Trophoblast cell (in vitro differentiated cells and primary cell): ENCODE measurements around the gene LENEP.
"Not testable (repeated sequence)": the region's sequence is repeated elsewhere in the genome, so short reads cannot be mapped to it uniquely, and the experiment has no call there.

Experiments
- DNase-seq, 2 donors: peaks; one replicate each; pipeline ENCODE4 v3.0.0-alpha.2; 2016
- H2AFZ ChIP-seq: 2 replicates; pipeline ENCODE4 v1.6.1; 2013; ENCODE audit warnings: low read length, moderate library complexity, mild to moderate bottlenecking; ENCODE audit not compliant: insufficient read depth, poor library complexity
- H2AK5ac ChIP-seq: 2 replicates; pipeline ENCODE4 v1.6.1; 2013; ENCODE audit warnings: mild to moderate bottlenecking, low read length
- H2BK120ac ChIP-seq: 2 replicates; pipeline ENCODE4 v1.6.1; 2013; ENCODE audit warnings: low read length, mild to moderate bottlenecking, moderate library complexity; ENCODE audit not compliant: insufficient read depth, poor library complexity
- H2BK12ac ChIP-seq: 2 replicates; pipeline ENCODE4 v1.6.1; 2013; ENCODE audit warnings: mild to moderate bottlenecking, low read length, moderate library complexity
- H2BK5ac ChIP-seq: 2 replicates; pipeline ENCODE4 v1.6.1; 2013; ENCODE audit warnings: low read length, low read depth, moderate library complexity, mild to moderate bottlenecking; ENCODE audit not compliant: poor library complexity
- H3K14ac ChIP-seq: 2 replicates; pipeline ENCODE4 v1.6.1; 2013; ENCODE audit warnings: mild to moderate bottlenecking, low read length
- H3K18ac ChIP-seq: 2 replicates; pipeline ENCODE4 v1.6.1; 2013; ENCODE audit warnings: mild to moderate bottlenecking, low read length
- H3K23ac ChIP-seq: 2 replicates; pipeline ENCODE4 v1.6.1; 2013; ENCODE audit warnings: low read length
- H3K27ac ChIP-seq: 2 replicates; pipeline ENCODE4 v1.5.1; 2013; ENCODE audit warnings: low read depth, mild to moderate bottlenecking, inconsistent platforms, low read length, moderate library complexity
- H3K27me3 ChIP-seq: 2 replicates; pipeline ENCODE4 v1.6.1; 2013; ENCODE audit warnings: inconsistent platforms, mild to moderate bottlenecking, low read length, moderate library complexity; ENCODE audit not compliant: insufficient read depth
- H3K36me3 ChIP-seq, 2 experiments: 1 replicate in 1 of 2; 2 replicates in 1 of 2; pipeline ENCODE4 v1.6.1; 2013; ENCODE audit warnings: low read length in 2 of 2, mild to moderate bottlenecking in 2 of 2, moderate library complexity in 1 of 2; ENCODE audit not compliant: insufficient read depth in 2 of 2, control insufficient read depth in 1 of 2
- H3K4ac ChIP-seq: 2 replicates; pipeline ENCODE4 v1.6.1; 2013; ENCODE audit warnings: low read depth, mild to moderate bottlenecking, low read length, moderate library complexity
- H3K4me1 ChIP-seq, 2 experiments: 1 replicate in 1 of 2; 2 replicates in 1 of 2; pipeline ENCODE4 v1.6.1; 2013; ENCODE audit warnings: low read length in 2 of 2, mild to moderate bottlenecking in 2 of 2, moderate library complexity in 1 of 2; ENCODE audit not compliant: insufficient read depth in 2 of 2, control insufficient read depth in 1 of 2
- H3K4me2 ChIP-seq: 2 replicates; pipeline ENCODE4 v1.6.1; 2013; ENCODE audit warnings: inconsistent platforms, mild to moderate bottlenecking, low read length, moderate library complexity
- H3K4me3 ChIP-seq: 2 replicates; pipeline ENCODE4 v1.5.1; 2013; ENCODE audit warnings: mild to moderate bottlenecking, low read depth, low read length, inconsistent platforms
- H3K79me1 ChIP-seq: one replicate; pipeline ENCODE4 v1.6.1; 2013; ENCODE audit warnings: low read length
- H3K79me2 ChIP-seq: 2 replicates; pipeline ENCODE4 v1.6.1; 2013; ENCODE audit warnings: low read length, mild to moderate bottlenecking; ENCODE audit not compliant: control insufficient read depth, insufficient read depth, poor library complexity
- H3K9ac ChIP-seq: 2 replicates; pipeline ENCODE4 v1.6.1; 2013; ENCODE audit warnings: mild to moderate bottlenecking, low read length
- H3K9me3 ChIP-seq: 2 replicates; pipeline ENCODE4 v1.6.1; 2013; ENCODE audit warnings: low read depth, mild to moderate bottlenecking, control low read depth, inconsistent platforms, low read length; ENCODE audit not compliant: insufficient read depth
- H4K12ac ChIP-seq: 2 replicates; pipeline ENCODE4 v1.6.1; 2013; ENCODE audit warnings: low read depth, mild to moderate bottlenecking, low read length, moderate library complexity
- H4K8ac ChIP-seq: 2 replicates; pipeline ENCODE4 v1.6.1; 2013; ENCODE audit warnings: low read depth, mild to moderate bottlenecking, low read length, moderate library complexity
- H4K91ac ChIP-seq: one replicate; pipeline ENCODE4 v1.6.1; 2013; ENCODE audit warnings: low read depth, mild to moderate bottlenecking, low read length, moderate library complexity
- WGBS: extraction: QIAGEN DNeasy Blood & Tissue Kit; methylation state at CpG from one replicate; pipeline ENCODE4 v1.1.7; 2013; ENCODE audit warnings: missing lambda C conversion rate; ENCODE audit not compliant: insufficient read length, insufficient coverage; ENCODE audit errors: extremely low coverage; 5-methylcytosine and 5-hydroxymethylcytosine counted together

Gene LENEP

GRCh38 chr1:154983776-154984466, 9.5 kb upstream of the LENEP start:
- Histone ChIP-seq H3K27me3 (no peaks in the 10 kb centered on the region), H4K8ac (peak overlapping the region; percentile 63), H3K23ac (no peak overlapping the region), H3K9me3 (peaks cover 2% of the 10 kb centered on the region), H3K27ac (no peak overlapping the region), H3K36me3 (peaks cover 20 to 22% of the 10 kb centered on the region in 2 experiments), H3K79me2 (peaks cover 7% of the 10 kb centered on the region), H3K4me1 (peaks cover 3 to 6% of the 10 kb centered on the region in 2 experiments), H3K4ac (peak overlapping the region; percentile 1), H3K9ac (peak overlapping the region; percentile 99), H2BK120ac (peak overlapping the region; percentile 3), H2AK5ac (peak overlapping the region; percentile 8), H2AFZ (peak overlapping the region; percentile 10), H4K91ac (peak overlapping the region; percentile 53), H3K18ac (no peak overlapping the region), H3K4me3 (peak overlapping the region; percentile 79), H2BK12ac (no peak overlapping the region), H4K12ac (peak overlapping the region; percentile 68), H3K14ac (peak overlapping the region; percentile 36), H3K4me2 (peak overlapping the region; percentile 86), H3K79me1 (peaks cover 6% of the 10 kb centered on the region), H2BK5ac (no peak overlapping the region)
- WGBS: no CpG with 5 or more reads among the region's 17 CpGs
- no peak for DNase-seq

GRCh38 chr1:154986736-154987135, 6.7 kb upstream of the LENEP start:
- H2BK12ac ChIP-seq, H3K14ac ChIP-seq, H4K12ac ChIP-seq, H2AFZ ChIP-seq, H3K18ac ChIP-seq, H2BK5ac ChIP-seq, H3K4me3 ChIP-seq, H4K8ac ChIP-seq, H3K79me2 ChIP-seq, H2AK5ac ChIP-seq, H3K23ac ChIP-seq, H3K79me1 ChIP-seq, H4K91ac ChIP-seq, H3K4me1 ChIP-seq, H3K9me3 ChIP-seq, H2BK120ac ChIP-seq, H3K27me3 ChIP-seq, H3K9ac ChIP-seq, H3K4ac ChIP-seq, H3K4me2 ChIP-seq: not testable (repeated sequence)
- Histone ChIP-seq H3K27ac (peak overlapping the region; percentile 15), H3K36me3 (peaks cover 26 to 33% of the 10 kb centered on the region in 2 experiments)
- peak; percentile 86 to 91 for DNase-seq
- no CpG with 5 or more reads among the region's 4 CpGs for WGBS

- H3K27me3 ChIP-seq: no peaks in the 10 kb centered on the region
- H2BK120ac ChIP-seq: no peak overlapping the region
- no peak overlapping the region for H2BK5ac ChIP-seq
- H3K23ac ChIP-seq: no peak overlapping the region
- peaks cover 3 to 6% of the 10 kb centered on the region in 2 experiments for H3K4me1 ChIP-seq
- H2AK5ac ChIP-seq: no peak overlapping the region
- peaks cover 7% of the 10 kb centered on the region for H3K79me2 ChIP-seq
- WGBS: no CpG with 5 or more reads among the region's 6 CpGs
- H3K4me2 ChIP-seq: no peak overlapping the region
- H3K27ac ChIP-seq: peak overlapping the region; percentile 15
- peaks cover 6% of the 10 kb centered on the region for H3K79me1 ChIP-seq
- no peak overlapping the region for H3K14ac ChIP-seq
- no peak overlapping the region for H4K8ac ChIP-seq
- no peak overlapping the region for H3K18ac ChIP-seq
- H4K91ac ChIP-seq: no peak overlapping the region
- DNase-seq: peak; percentile 90 to 97
- no peak overlapping the region for H3K4ac ChIP-seq
- no peak overlapping the region for H4K12ac ChIP-seq
- no peak overlapping the region for H3K9ac ChIP-seq
- no peak overlapping the region for H2AFZ ChIP-seq
- no peak overlapping the region for H3K4me3 ChIP-seq
- H3K36me3 ChIP-seq: peaks cover 26 to 31% of the 10 kb centered on the region in 2 experiments
- no peak overlapping the region for H2BK12ac ChIP-seq
- H3K9me3 ChIP-seq: peaks cover 2% of the 10 kb centered on the region
Observed at GRCh38 chr1:154987326-154987725, 6.1 kb upstream of the LENEP start.

- Histone ChIP-seq H3K36me3 (peaks cover 26 to 36% of the 10 kb centered on the region in 2 experiments), H3K14ac (no peak overlapping the region), H3K23ac (no peak overlapping the region), H4K8ac (no peak overlapping the region), H3K4me2 (no peak overlapping the region), H3K79me1 (peaks cover 6% of the 10 kb centered on the region), H3K27ac (no peak overlapping the region), H2BK120ac (no peak overlapping the region), H3K9me3 (peaks cover 2% of the 10 kb centered on the region), H3K4ac (no peak overlapping the region), H3K27me3 (no peaks in the 10 kb centered on the region), H2BK12ac (no peak overlapping the region), H2AK5ac (no peak overlapping the region), H3K4me1 (peaks cover 3 to 4% of the 10 kb centered on the region in 2 experiments), H4K91ac (no peak overlapping the region), H3K4me3 (no peak overlapping the region), H3K79me2 (peaks cover 6% of the 10 kb centered on the region), H3K9ac (no peak overlapping the region), H2AFZ (no peak overlapping the region), H4K12ac (no peak overlapping the region), H2BK5ac (no peak overlapping the region), H3K18ac (no peak overlapping the region)
- no CpG with 5 or more reads among the region's 17 CpGs for WGBS
- DNase-seq: no peak
Observed at GRCh38 chr1:154988058-154988954, 5.1 kb upstream of the LENEP start.
